GM23338 (cell line): ENCODE data around the gene STK32C. TPM values are rescaled to one million over a fixed set of nuclear protein-coding genes. Genes with fewer than 3 reads are reported as not detected.

Source experiments
- ATAC-seq: fragments of 200-7000 bp; cut with Tn5 transposase; 3 replicates; pipeline ENCODE4 v1.9.1; 2020
- DNase-seq: peaks from one replicate; pipeline ENCODE4 v3.0.0-alpha.2; 2015; ENCODE audit warnings: low spot score
- H2AFZ ChIP-seq: fragments of 200-600 bp; sonication (generic); 2 replicates; pipeline ENCODE4 v1.8.0; 2016; ENCODE audit warnings: antibody characterized with exemption, mild to moderate bottlenecking, moderate library complexity
- H3F3A ChIP-seq: fragments of 200-600 bp; sonication (generic); replicated peaks from 2 replicates; pipeline ENCODE4 v1.8.0; 2017; ENCODE audit warnings: antibody characterized with exemption, mixed run types, low read depth
- H3K27ac ChIP-seq: fragments of 200-600 bp; sonication (generic); 2 replicates; pipeline ENCODE4 v1.6.1; 2016; ENCODE audit warnings: low read depth
- H3K27me3 ChIP-seq: fragments of 200-600 bp; sonication (generic); 2 replicates; pipeline ENCODE4 v1.8.0; 2016; ENCODE audit warnings: mild to moderate bottlenecking, mixed run types, moderate library complexity; ENCODE audit not compliant: insufficient read depth
- H3K36me3 ChIP-seq: fragments of 200-600 bp; sonication (generic); 2 replicates; pipeline ENCODE4 v1.8.0; 2016; ENCODE audit warnings: mild to moderate bottlenecking; ENCODE audit not compliant: insufficient read depth
- H3K4me1 ChIP-seq: fragments of 200-600 bp; sonication (generic); 2 replicates; pipeline ENCODE4 v1.8.0; 2016; ENCODE audit warnings: mild to moderate bottlenecking, moderate library complexity; ENCODE audit not compliant: insufficient read depth
- H3K4me2 ChIP-seq: fragments of 200-600 bp; sonication (generic); 2 replicates; pipeline ENCODE4 v1.7.1; 2017; ENCODE audit warnings: mixed run types
- H3K4me3 ChIP-seq: fragments of 200-600 bp; sonication (generic); 2 replicates; pipeline ENCODE4 v1.6.1; 2016; ENCODE audit warnings: mixed run types
- H3K79me2 ChIP-seq: fragments of 200-600 bp; sonication (generic); replicated peaks from 2 replicates; pipeline ENCODE4 v1.8.0; 2017; ENCODE audit warnings: mild to moderate bottlenecking; ENCODE audit not compliant: insufficient read depth
- H3K9me2 ChIP-seq: fragments of 200-600 bp; sonication (generic); 2 replicates; pipeline ENCODE4 v1.8.0; 2017; ENCODE audit not compliant: insufficient read depth
- H4K20me1 ChIP-seq: fragments of 200-600 bp; sonication (generic); replicated peaks from 2 replicates; pipeline ENCODE4 v1.8.0; 2017; ENCODE audit warnings: mild to moderate bottlenecking; ENCODE audit not compliant: insufficient read depth
- H3K27ac Mint-ChIP-seq: 2 replicates; pipeline ENCODE4 v1.8.0; 2020; ENCODE audit warnings: inconsistent platforms, mild to moderate bottlenecking, moderate library complexity, mixed read lengths
- H3K27me3 Mint-ChIP-seq: 3 replicates; pipeline ENCODE4 v1.8.0; 2022; ENCODE audit warnings: low read depth, mild to moderate bottlenecking, moderate library complexity, mixed read lengths, inconsistent platforms; ENCODE audit not compliant: insufficient read depth, poor library complexity
- H3K36me3 Mint-ChIP-seq: 3 replicates; pipeline ENCODE4 v1.8.0; 2021; ENCODE audit warnings: low read depth, mild to moderate bottlenecking, inconsistent platforms, moderate library complexity, mixed read lengths
- H3K4me1 Mint-ChIP-seq: 3 replicates; pipeline ENCODE4 v1.8.0; 2020; ENCODE audit warnings: mild to moderate bottlenecking, inconsistent platforms, mixed read lengths
- H3K4me3 Mint-ChIP-seq: 3 replicates; pipeline ENCODE4 v1.8.0; 2021; ENCODE audit warnings: moderate library complexity, mild to moderate bottlenecking, inconsistent platforms, mixed read lengths
- H3K9me3 Mint-ChIP-seq: 3 replicates; pipeline ENCODE4 v1.8.0; 2020; ENCODE audit warnings: moderate library complexity, mild to moderate bottlenecking, inconsistent platforms, mixed read lengths
- CREB1 ChIP-seq: fragments of 250-450 bp; sonication (Bioruptor Pico); IDR thresholded peaks from 2 replicates; pipeline ENCODE4 v1.5.0; 2020; ENCODE audit warnings: low read depth, mild to moderate bottlenecking, moderate library complexity
- ETS1 ChIP-seq: IDR thresholded peaks from 2 replicates; pipeline ENCODE4 v1.6.1; 2016; ENCODE audit warnings: antibody characterized with exemption
- EZH2 ChIP-seq: fragments of 200-600 bp; sonication (generic); IDR thresholded peaks from one replicate; pipeline ENCODE4 v1.8.0; 2017; ENCODE audit warnings: antibody characterized with exemption, mild to moderate bottlenecking, low read depth; ENCODE audit not compliant: unreplicated experiment
- EZH2phosphoT487 ChIP-seq: fragments of 200-600 bp; sonication (generic); IDR thresholded peaks from one replicate; pipeline ENCODE4 v1.8.1; 2018; ENCODE audit warnings: antibody characterized with exemption; ENCODE audit not compliant: unreplicated experiment
- POLR2AphosphoS5 ChIP-seq: IDR thresholded peaks from 2 replicates; pipeline ENCODE4 v1.6.1; 2016; ENCODE audit warnings: antibody characterized with exemption, low read depth
- STAT1 ChIP-seq: IDR thresholded peaks from one replicate; pipeline ENCODE4 v1.6.1; 2016; ENCODE audit warnings: antibody characterized with exemption; ENCODE audit not compliant: unreplicated experiment
- ZNF462 ChIP-seq: fragments of 250-450 bp; sonication (Bioruptor Pico); IDR thresholded peaks from 2 replicates; pipeline ENCODE4 v1.5.0; 2020; ENCODE audit warnings: mild to moderate bottlenecking, moderate library complexity
- polyA plus RNA-seq: library from polyadenylated mRNA; unstranded; fragments of >200 nt; fragmentation: Nextera tagmentation; extraction: Ambion mirVana; gene quantifications from 2 replicates; pipeline ENCODE4 v1.2.1, GENCODE V29; 2016
- total RNA-seq: library from RNA; depleted of rRNA; stranded (reverse); fragments of >200 nt; shearing (Covaris generic); gene quantifications from 2 replicates; pipeline ENCODE4 v1.2.3, GENCODE V29; 2014

The STK32C gene
- total and polyA plus RNA-seq, 2 experiments from 2014 or later: 10.2 to 20.5 TPM

GRCh38 chr10:132197271-132198067, 110.3 kb downstream of the STK32C start (continued):
- no peak for TF ChIP-seq ETS1

- Histone ChIP-seq H3K4me3 (no peak overlapping the region), H3K9me2 (no peaks in the 10 kb centered on the region), H2AFZ (no peak overlapping the region), H3K4me2 (no peak overlapping the region), H3K4me1 (no peaks in the 10 kb centered on the region), H3K79me2 (no peaks in the 10 kb centered on the region), H3K27ac (no peak overlapping the region), H3K36me3 (no peaks in the 10 kb centered on the region), H3F3A (no peaks in the 10 kb centered on the region), H3K27me3 (no peaks in the 10 kb centered on the region), H4K20me1 (no peaks in the 10 kb centered on the region)
- ATAC-seq (no peak), DNase-seq (no peak)
- H3K27me3 Mint-ChIP-seq: peaks cover 1% of the 10 kb centered on the region
- no peaks in the 10 kb centered on the region; the same call in 2 of the 3 replicates for H3K36me3 Mint-ChIP-seq
- H3K9me3 Mint-ChIP-seq: no peaks in the 10 kb centered on the region; the same call in 1 of the 3 replicates
- H3K4me3 Mint-ChIP-seq: no peak overlapping the region
- H3K27ac Mint-ChIP-seq: no peak overlapping the region
- no peaks in the 10 kb centered on the region for H3K4me1 Mint-ChIP-seq
- TF ChIP-seq POLR2AphosphoS5 (no peak), STAT1 (no peak), EZH2 (no peak), ZNF462 (no peak), EZH2phosphoT487 (no peak), CREB1 (CRISPR knock-in tag) (no peak), ETS1 (no peak)
Measured at GRCh38 chr10:132196178-132197113, 111.3 kb downstream of the STK32C start.
